GM13976 (cell line): ENCODE data around the gene PPP1R14C.

Experiments used
- DNase-seq: peaks from one replicate; pipeline ENCODE4 v3.0.0; 2012; ENCODE audit warnings: low spot score
- CTCF ChIP-seq: IDR thresholded peaks from 2 replicates; pipeline ENCODE4 v1.5.1; 2012; ENCODE audit warnings: borderline replicate concordance, mild to moderate bottlenecking; ENCODE audit not compliant: insufficient read depth; ENCODE audit errors: extremely low read depth, missing control alignments, control extremely low read depth
- in situ Hi-C: fragments of 300-500 bp; cut with MboI; formaldehyde crosslinking; loops from one replicate; pipeline ENCODE4 v1.12.0; 2022; ENCODE audit warnings: low sequenced_read_pairs, mixed read lengths, inconsistent platforms; ENCODE audit not compliant: unreplicated experiment

The PPP1R14C gene

GRCh38 chr6:150266963-150267685 is 124.3 kb downstream of the PPP1R14C start:
- no peak for DNase-seq
- in situ Hi-C loops: no loop called here

GRCh38 chr6:150267686-150268561 is 125.1 kb downstream of the PPP1R14C start:
- in situ Hi-C loops: no loop called here
- DNase-seq: no peak
- TF ChIP-seq CTCF: no peak

More at GRCh38 chr6:150266963-150267685, 124.3 kb downstream of the PPP1R14C start:
- TF ChIP-seq CTCF: no peak

GRCh38 chr6:150269130-150269856 is 126.4 kb downstream of the PPP1R14C start:
- no peak for TF ChIP-seq CTCF
- no peak for DNase-seq
- in situ Hi-C loops: no loop called here

- no peak for TF ChIP-seq CTCF
- DNase-seq: no peak
- in situ Hi-C loops: no loop called here
Measured at GRCh38 chr6:150269857-150270223, 127.0 kb downstream of the PPP1R14C start.

- no peak for DNase-seq
- in situ Hi-C loops: no loop called here
- no peak for TF ChIP-seq CTCF
Measured at GRCh38 chr6:150270330-150271052, 127.6 kb downstream of the PPP1R14C start.

GRCh38 chr6:150271172-150271500 is 128.3 kb downstream of the PPP1R14C start:
- DNase-seq: no peak
- in situ Hi-C loops: no loop called here
- TF ChIP-seq CTCF: no peak
